Measurements from ENCODE around the gene ENAH. TPM values are rescaled to one million over a fixed set of nuclear protein-coding genes. Genes with fewer than 3 reads are reported as not detected.

The ENAH gene
- total RNA-seq, 1 donor from 2014 or later: 50.0 TPM

DNA sequence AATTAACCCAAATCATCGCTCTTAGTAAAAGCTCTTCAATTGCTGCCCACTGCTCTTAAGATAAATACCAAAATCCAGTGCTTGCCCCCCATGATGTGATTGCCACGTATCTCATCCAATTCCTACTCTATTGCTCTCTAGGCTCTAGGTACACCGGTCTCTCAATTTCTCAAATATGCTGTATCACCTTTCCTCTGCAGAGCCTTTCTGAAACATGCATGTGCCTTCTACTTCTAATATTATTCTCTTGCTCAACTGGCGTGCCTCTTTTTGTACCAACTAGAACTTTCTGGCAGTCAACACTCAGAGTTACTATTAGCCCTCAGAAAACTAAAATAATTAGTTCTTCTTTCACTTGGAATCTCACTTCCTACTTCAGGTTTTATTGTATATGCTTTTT lies 113.3 kb downstream of the ENAH start:
- H3K4me3 ChIP-seq (ENCODE audit: low read depth, low read length): no peak overlapping the region
- FAIRE-seq (no peak), DNase-seq (ENCODE audit: low read depth) (no peak)
- TF ChIP-seq, protein P1, sequence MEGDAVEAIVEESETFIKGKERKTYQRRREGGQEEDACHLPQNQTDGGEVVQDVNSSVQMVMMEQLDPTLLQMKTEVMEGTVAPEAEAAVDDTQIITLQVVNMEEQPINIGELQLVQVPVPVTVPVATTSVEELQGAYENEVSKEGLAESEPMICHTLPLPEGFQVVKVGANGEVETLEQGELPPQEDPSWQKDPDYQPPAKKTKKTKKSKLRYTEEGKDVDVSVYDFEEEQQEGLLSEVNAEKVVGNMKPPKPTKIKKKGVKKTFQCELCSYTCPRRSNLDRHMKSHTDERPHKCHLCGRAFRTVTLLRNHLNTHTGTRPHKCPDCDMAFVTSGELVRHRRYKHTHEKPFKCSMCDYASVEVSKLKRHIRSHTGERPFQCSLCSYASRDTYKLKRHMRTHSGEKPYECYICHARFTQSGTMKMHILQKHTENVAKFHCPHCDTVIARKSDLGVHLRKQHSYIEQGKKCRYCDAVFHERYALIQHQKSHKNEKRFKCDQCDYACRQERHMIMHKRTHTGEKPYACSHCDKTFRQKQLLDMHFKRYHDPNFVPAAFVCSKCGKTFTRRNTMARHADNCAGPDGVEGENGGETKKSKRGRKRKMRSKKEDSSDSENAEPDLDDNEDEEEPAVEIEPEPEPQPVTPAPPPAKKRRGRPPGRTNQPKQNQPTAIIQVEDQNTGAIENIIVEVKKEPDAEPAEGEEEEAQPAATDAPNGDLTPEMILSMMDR (IDR thresholded peaks at IDR 0.05; ENCODE audit: insufficient read depth, low read length, severe bottlenecking): no peak
- H3K27me3 ChIP-seq (ENCODE audit: control insufficient read depth, insufficient read depth, low read length): no peaks in the 10 kb centered on the region
- H3K36me3 ChIP-seq (ENCODE audit: control insufficient read depth, insufficient read depth, low read length): no peaks in the 10 kb centered on the region

DNA sequence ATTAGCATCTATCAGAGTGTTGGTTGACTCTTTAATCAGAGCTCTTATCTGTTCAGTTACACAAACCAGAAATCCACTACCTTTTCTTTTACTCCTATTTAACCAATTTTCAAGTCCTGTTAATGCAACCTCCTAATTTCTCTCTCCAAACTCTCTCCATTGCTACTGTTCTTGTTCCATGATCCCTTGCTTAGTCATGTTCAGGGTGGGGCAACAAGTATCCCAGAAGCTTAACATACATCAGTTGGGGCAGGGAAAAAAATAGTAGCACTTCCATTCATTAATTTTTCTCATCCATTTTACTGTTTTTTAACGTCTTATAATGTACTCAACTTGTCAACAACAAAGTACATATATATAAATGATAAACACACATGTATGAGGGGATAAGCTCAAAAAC lies 113.9 kb downstream of the ENAH start:
- no peak for FAIRE-seq

DNA sequence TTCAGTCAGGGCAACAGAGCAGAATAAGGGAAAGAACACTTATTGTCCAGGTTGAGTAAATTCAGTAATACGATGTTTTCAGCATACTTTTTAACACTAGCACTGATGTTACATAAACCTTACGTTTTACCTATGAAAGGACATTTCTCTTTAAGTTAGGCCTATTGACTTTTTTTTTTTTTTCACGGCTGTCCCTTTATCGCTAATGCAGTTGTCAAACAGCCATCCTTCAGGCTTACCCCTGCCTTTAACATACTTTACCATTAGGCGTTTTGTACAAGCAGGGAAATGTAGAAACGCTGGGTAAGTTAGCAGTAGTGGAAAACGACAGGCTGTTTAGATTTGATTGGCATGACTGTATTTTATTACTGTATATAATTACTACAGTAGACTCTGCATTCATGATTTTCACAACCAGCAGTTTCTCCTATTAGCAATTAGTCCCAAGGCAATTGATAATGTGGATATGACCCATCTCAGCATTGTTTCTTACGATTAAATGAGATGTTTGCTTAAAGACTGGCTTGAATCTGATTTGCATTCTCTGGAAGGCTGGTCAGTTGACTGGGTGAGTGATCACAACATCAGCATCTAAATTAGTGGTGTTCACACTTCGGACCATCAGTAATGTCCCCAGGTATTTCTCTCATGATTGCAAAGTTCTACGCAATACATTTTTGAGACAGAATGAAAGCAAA lies 115.2 kb downstream of the ENAH start:
- FAIRE-seq: no peak
- DNase-seq (ENCODE audit: low read depth): no peak
- Histone ChIP-seq H3K27me3 (ENCODE audit: control insufficient read depth, insufficient read depth, low read length) (no peaks in the 10 kb centered on the region), H3K4me3 (ENCODE audit: low read depth, low read length) (no peak overlapping the region), H3K36me3 (ENCODE audit: control insufficient read depth, insufficient read depth, low read length) (no peaks in the 10 kb centered on the region)
- TF ChIP-seq, protein P1 (IDR thresholded peaks at IDR 0.05; ENCODE audit: insufficient read depth, low read length, severe bottlenecking): no peak

More for the DNA sequence above, 113.9 kb downstream of the ENAH start:
- no peaks in the 10 kb centered on the region for H3K27me3 ChIP-seq (ENCODE audit: control insufficient read depth, insufficient read depth, low read length)
- TF ChIP-seq, protein P1 (IDR thresholded peaks at IDR 0.05; ENCODE audit: insufficient read depth, low read length, severe bottlenecking): no peak
- peak; percentile 57 for DNase-seq (ENCODE audit: low read depth)
- H3K4me3 ChIP-seq (ENCODE audit: low read depth, low read length): no peak overlapping the region
- H3K36me3 ChIP-seq (ENCODE audit: control insufficient read depth, insufficient read depth, low read length): no peaks in the 10 kb centered on the region

DNA sequence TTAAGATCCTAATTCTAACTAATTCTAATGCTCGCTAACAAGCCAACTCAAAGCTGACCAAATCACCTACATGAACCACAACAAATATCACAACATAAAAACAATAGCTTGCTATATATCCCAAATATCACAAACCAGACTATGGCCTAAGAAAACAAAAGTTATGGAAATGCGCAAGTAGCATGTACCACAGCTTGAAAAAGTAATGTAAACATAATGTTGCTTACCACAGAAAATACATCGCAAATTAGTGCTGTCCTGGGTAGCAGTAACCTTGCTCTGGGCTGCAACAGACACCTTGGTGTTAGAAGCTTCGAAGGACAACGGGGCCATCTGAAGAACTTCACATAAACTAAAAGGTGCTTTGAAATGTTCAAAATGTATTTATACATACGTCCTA lies 117.6 kb downstream of the ENAH start:
- no peak for FAIRE-seq
- Histone ChIP-seq H3K27me3 (ENCODE audit: control insufficient read depth, insufficient read depth, low read length) (no peaks in the 10 kb centered on the region), H3K36me3 (ENCODE audit: control insufficient read depth, insufficient read depth, low read length) (no peaks in the 10 kb centered on the region), H3K4me3 (ENCODE audit: low read depth, low read length) (no peak overlapping the region)
- DNase-seq (ENCODE audit: low read depth): no peak
- TF ChIP-seq, protein P1 (IDR thresholded peaks at IDR 0.05; ENCODE audit: insufficient read depth, low read length, severe bottlenecking): no peak

DNA sequence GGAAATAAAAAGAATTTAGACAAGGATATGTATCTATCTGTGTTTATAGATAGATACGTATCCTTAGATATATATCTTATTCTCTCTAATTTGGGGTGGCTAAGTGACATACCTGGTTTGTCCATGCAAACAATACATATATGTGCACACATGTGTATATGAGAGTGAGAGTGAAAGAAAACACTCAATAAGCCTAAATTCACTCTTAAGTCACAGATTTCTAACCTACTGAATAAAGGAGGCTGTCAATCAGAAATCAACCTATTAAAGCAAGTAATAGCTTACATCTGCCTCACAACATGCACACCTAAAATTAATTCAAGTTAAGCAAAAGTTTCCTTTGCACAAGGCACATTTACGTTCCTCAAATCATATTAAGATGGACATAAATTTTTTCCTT lies 118.2 kb downstream of the ENAH start:
- no peak for DNase-seq (ENCODE audit: low read depth)
- no peaks in the 10 kb centered on the region for H3K27me3 ChIP-seq (ENCODE audit: control insufficient read depth, insufficient read depth, low read length)
- H3K4me3 ChIP-seq (ENCODE audit: low read depth, low read length): no peak overlapping the region
- no peak for FAIRE-seq
- TF ChIP-seq, protein P1 (IDR thresholded peaks at IDR 0.05; ENCODE audit: insufficient read depth, low read length, severe bottlenecking): no peak
- no peaks in the 10 kb centered on the region for H3K36me3 ChIP-seq (ENCODE audit: control insufficient read depth, insufficient read depth, low read length)

DNA sequence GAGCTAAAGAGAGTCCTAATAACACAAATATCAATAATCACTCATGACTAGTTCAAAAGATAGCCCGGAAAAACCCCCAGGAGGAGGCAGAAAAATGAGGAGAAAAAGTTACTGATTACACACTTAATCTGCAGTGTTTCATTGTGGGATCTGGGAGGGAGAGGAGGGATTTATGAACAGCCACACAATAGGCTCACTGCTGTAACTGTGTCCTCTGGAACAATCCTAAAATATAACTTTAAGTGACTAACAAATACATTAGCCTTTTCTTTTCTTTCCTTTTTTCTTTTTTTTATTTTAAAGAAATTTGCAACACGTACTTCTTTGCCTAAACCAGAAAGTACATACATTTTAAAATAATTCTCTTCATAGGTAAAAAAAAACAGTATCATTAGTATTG lies 118.8 kb downstream of the ENAH start:
- H3K36me3 ChIP-seq (ENCODE audit: control insufficient read depth, insufficient read depth, low read length): no peaks in the 10 kb centered on the region
- DNase-seq (ENCODE audit: low read depth) (no peak), FAIRE-seq (no peak)
- H3K27me3 ChIP-seq (ENCODE audit: control insufficient read depth, insufficient read depth, low read length): no peaks in the 10 kb centered on the region
- TF ChIP-seq, protein P1 (IDR thresholded peaks at IDR 0.05; ENCODE audit: insufficient read depth, low read length, severe bottlenecking): no peak
- H3K4me3 ChIP-seq (ENCODE audit: low read depth, low read length): no peak overlapping the region

Measured in bronchial epithelial cell (primary cell).